Left ventricle myocardium inferior (tissue), 1 donor: Measurements from ENCODE around the gene AMOTL1. TPM values are rescaled to one million over a fixed set of nuclear protein-coding genes. Genes with fewer than 3 reads are reported as not detected.

Experiments
- DNase-seq: peaks from one replicate; pipeline ENCODE4 v3.0.0-alpha.2; 2020
- H3K27ac ChIP-seq: fragments of 200-600 bp; replicated peaks from 2 replicates; pipeline ENCODE4 v1.8.0; 2021
- H3K27me3 ChIP-seq: fragments of 200-600 bp; 2 replicates; pipeline ENCODE4 v1.8.0; 2021; ENCODE audit warnings: low read depth
- H3K36me3 ChIP-seq: fragments of 200-600 bp; 2 replicates; pipeline ENCODE4 v1.8.0; 2021
- H3K4me1 ChIP-seq: fragments of 200-600 bp; 2 replicates; pipeline ENCODE4 v1.8.0; 2021
- H3K4me3 ChIP-seq: fragments of 200-600 bp; 2 replicates; pipeline ENCODE4 v1.8.0; 2021; ENCODE audit warnings: mild to moderate bottlenecking, moderate library complexity
- H3K9me3 ChIP-seq: fragments of 200-600 bp; replicated peaks from 2 replicates; pipeline ENCODE4 v1.8.0; 2021
- CTCF ChIP-seq: fragments of 200-600 bp; IDR thresholded peaks from 2 replicates; pipeline ENCODE4 v1.8.0; 2021; ENCODE audit warnings: antibody characterized with exemption, mild to moderate bottlenecking, borderline replicate concordance
- intact Hi-C: fragments of 100-400 bp; cut with micrococcal nuclease; formaldehyde crosslinking; loops from one replicate; pipeline ENCODE4 v1.11.0; 2022
- total RNA-seq: library from RNA; stranded (reverse); fragmentation: NEBNext Ultra II Directional; extraction: Animal tissue kit (Norgen Biotek cat#: 25700); gene quantifications from one replicate; pipeline ENCODE4 v1.2.1, GENCODE V29; 2021
- donor health status: DM: no; HTN: yes; CAD: no; lungs with severe emphysema.

Gene AMOTL1
- total RNA-seq, 1 donor from 2014 or later = 61.1 TPM

GRCh38 chr11:94747146-94747545 lies 21.0 kb upstream of the AMOTL1 start:
- TF ChIP-seq CTCF = no peak
- no peak for DNase-seq
- Histone ChIP-seq H3K27ac (no peak overlapping the region), H3K4me3 (no peak overlapping the region), H3K4me1 (peaks cover 28% of the 10 kb centered on the region), H3K9me3 (no peaks in the 10 kb centered on the region), H3K27me3 (no peaks in the 10 kb centered on the region), H3K36me3 (peaks cover 6% of the 10 kb centered on the region)
- intact Hi-C loops = no loop called here

GRCh38 chr11:94747601-94748041 lies 20.5 kb upstream of the AMOTL1 start:
- no peak overlapping the region for H3K4me3 ChIP-seq
- peaks cover 6% of the 10 kb centered on the region for H3K36me3 ChIP-seq
- TF ChIP-seq CTCF = no peak
- H3K9me3 ChIP-seq = no peaks in the 10 kb centered on the region
- H3K27me3 ChIP-seq = no peaks in the 10 kb centered on the region
- H3K27ac ChIP-seq = no peak overlapping the region
- DNase-seq = no peak
- intact Hi-C loops = no loop called here
- H3K4me1 ChIP-seq = peaks cover 30% of the 10 kb centered on the region

GRCh38 chr11:94749369-94749768 lies 18.8 kb upstream of the AMOTL1 start:
- Histone ChIP-seq H3K4me1 (peaks cover 47% of the 10 kb centered on the region), H3K9me3 (no peaks in the 10 kb centered on the region), H3K27me3 (no peaks in the 10 kb centered on the region), H3K4me3 (no peak overlapping the region), H3K27ac (no peak overlapping the region), H3K36me3 (peaks cover 6% of the 10 kb centered on the region)
- intact Hi-C loops = no loop called here
- no peak for DNase-seq
- TF ChIP-seq CTCF = no peak

GRCh38 chr11:94750319-94751217 lies 17.6 kb upstream of the AMOTL1 start:
- no peak for TF ChIP-seq CTCF
- Histone ChIP-seq H3K36me3 (peaks cover 6% of the 10 kb centered on the region), H3K4me3 (peak overlapping the region; percentile 48), H3K27me3 (no peaks in the 10 kb centered on the region), H3K27ac (peak overlapping the region; percentile 79), H3K9me3 (no peaks in the 10 kb centered on the region), H3K4me1 (peaks cover 50% of the 10 kb centered on the region)
- intact Hi-C loops = no loop called here
- DNase-seq = no peak

- intact Hi-C loops = no loop called here
- DNase-seq = no peak
- Histone ChIP-seq H3K27me3 (no peaks in the 10 kb centered on the region), H3K27ac (peak overlapping the region; percentile 79), H3K4me1 (peaks cover 50% of the 10 kb centered on the region), H3K36me3 (peaks cover 6% of the 10 kb centered on the region), H3K4me3 (peak overlapping the region; percentile 48), H3K9me3 (no peaks in the 10 kb centered on the region)
- no peak for TF ChIP-seq CTCF
Measured at GRCh38 chr11:94751218-94751609, 16.9 kb upstream of the AMOTL1 start.
